PC-3 (cell line): Measurements from ENCODE around the gene SLC25A21.

Experiments
- EZH2 ChIP-seq: fragments of 300-600 bp; sonication (generic); IDR thresholded peaks from one replicate; pipeline ENCODE4 v1.6.1; 2017; ENCODE audit warnings: antibody characterized with exemption, mild to moderate bottlenecking, low read length; ENCODE audit not compliant: unreplicated experiment
- EZH2phosphoT487 ChIP-seq: fragments of 300-600 bp; sonication (generic); IDR thresholded peaks from 2 replicates; pipeline ENCODE4 v1.6.1; 2018; ENCODE audit warnings: mild to moderate bottlenecking, antibody characterized with exemption, low read length, borderline replicate concordance

- TF ChIP-seq EZH2phosphoT487: no peak
- no peak for TF ChIP-seq EZH2
Observed at GRCh38 chr14:37083599-37083998, 88.8 kb downstream of the SLC25A21 start.
